Measurements from ENCODE around the gene LILRB5.

GRCh38 chr19:54208784-54209057 lies 48.4 kb downstream of the LILRB5 start:
- TF ChIP-seq EZH2 (IDR thresholded peaks at IDR 0.05) (no peak), POLR2AphosphoS5 (IDR thresholded peaks at IDR 0.05; ENCODE audit: borderline replicate concordance, low read depth, low read length) (peak; percentile 40; the same call in 1 of the 2 replicates)

Measured in SK-N-MC (cell line).